ENCODE data around the gene PANK4.

The PANK4 gene

GRCh38 chr1:2567083-2567679, 40.8 kb upstream of the PANK4 start:
- no peak overlapping the region for H3K9ac ChIP-seq (ENCODE audit: insufficient read length)
- H3K36me3 ChIP-seq (ENCODE audit: insufficient read depth, low read length) = no peaks in the 10 kb centered on the region
- H3K9me3 ChIP-seq (ENCODE audit: low read depth, low read length) = no peaks in the 10 kb centered on the region
- no peak overlapping the region for H3K4me3 ChIP-seq
- no peak for TF ChIP-seq EZH2 (IDR thresholded peaks at IDR 0.05)
- TF ChIP-seq FOXP2 (optimal IDR thresholded peaks at IDR 0.05; ENCODE audit: control extremely low read depth, extremely low read length, insufficient read depth) = no peak
- no peak for TF ChIP-seq POLR2AphosphoS5 (IDR thresholded peaks at IDR 0.05; ENCODE audit: borderline replicate concordance, low read depth, low read length)
- no peak overlapping the region for H3K27ac ChIP-seq
- DNase-seq (ENCODE audit: low read depth, low spot score) = no peak

GRCh38 chr1:2566101-2567045, 40.0 kb upstream of the PANK4 start:
- Histone ChIP-seq H3K9me3 (ENCODE audit: low read depth, low read length) (no peaks in the 10 kb centered on the region), H3K9ac (ENCODE audit: insufficient read length) (no peak overlapping the region), H3K4me3 (no peak overlapping the region), H3K27ac (no peak overlapping the region), H3K36me3 (ENCODE audit: insufficient read depth, low read length) (no peaks in the 10 kb centered on the region)
- TF ChIP-seq FOXP2 (optimal IDR thresholded peaks at IDR 0.05; ENCODE audit: control extremely low read depth, extremely low read length, insufficient read depth) = no peak
- no peak for TF ChIP-seq EZH2 (IDR thresholded peaks at IDR 0.05)
- TF ChIP-seq POLR2AphosphoS5 (IDR thresholded peaks at IDR 0.05; ENCODE audit: borderline replicate concordance, low read depth, low read length) = no peak
- no peak for DNase-seq (ENCODE audit: low read depth, low spot score)

- Histone ChIP-seq H3K4me3 (no peak overlapping the region), H3K9ac (ENCODE audit: insufficient read length) (no peak overlapping the region), H3K36me3 (ENCODE audit: insufficient read depth, low read length) (no peaks in the 10 kb centered on the region), H3K9me3 (ENCODE audit: low read depth, low read length) (no peaks in the 10 kb centered on the region), H3K27ac (no peak overlapping the region)
- no peak for DNase-seq (ENCODE audit: low read depth, low spot score)
- TF ChIP-seq EZH2 (IDR thresholded peaks at IDR 0.05) (no peak), FOXP2 (optimal IDR thresholded peaks at IDR 0.05; ENCODE audit: control extremely low read depth, extremely low read length, insufficient read depth) (no peak), POLR2AphosphoS5 (IDR thresholded peaks at IDR 0.05; ENCODE audit: borderline replicate concordance, low read depth, low read length) (no peak)
These were observed 38.5 kb upstream of the PANK4 start for GRCh38 chr1:2564815-2565374.

GRCh38 chr1:2564006-2564814, 37.8 kb upstream of the PANK4 start:
- TF ChIP-seq FOXP2 (optimal IDR thresholded peaks at IDR 0.05; ENCODE audit: control extremely low read depth, extremely low read length, insufficient read depth) (no peak), POLR2AphosphoS5 (IDR thresholded peaks at IDR 0.05; ENCODE audit: borderline replicate concordance, low read depth, low read length) (no peak), EZH2 (IDR thresholded peaks at IDR 0.05) (no peak)
- H3K36me3 ChIP-seq (ENCODE audit: insufficient read depth, low read length) = no peaks in the 10 kb centered on the region
- H3K9ac ChIP-seq (ENCODE audit: insufficient read length) = no peak overlapping the region
- H3K9me3 ChIP-seq (ENCODE audit: low read depth, low read length) = no peaks in the 10 kb centered on the region
- no peak overlapping the region for H3K27ac ChIP-seq
- no peak for DNase-seq (ENCODE audit: low read depth, low spot score)
- no peak overlapping the region for H3K4me3 ChIP-seq

GRCh38 chr1:2563205-2563604, 36.8 kb upstream of the PANK4 start:
- Histone ChIP-seq H3K9me3 (ENCODE audit: low read depth, low read length) (no peaks in the 10 kb centered on the region), H3K4me3 (no peak overlapping the region), H3K36me3 (ENCODE audit: insufficient read depth, low read length) (no peaks in the 10 kb centered on the region), H3K27ac (no peak overlapping the region), H3K9ac (ENCODE audit: insufficient read length) (no peak overlapping the region)
- no peak for TF ChIP-seq EZH2 (IDR thresholded peaks at IDR 0.05)
- no peak for DNase-seq (ENCODE audit: low read depth, low spot score)

- DNase-seq (ENCODE audit: low read depth, low spot score) = no peak
- no peak for TF ChIP-seq EZH2 (IDR thresholded peaks at IDR 0.05)
- TF ChIP-seq POLR2AphosphoS5 (IDR thresholded peaks at IDR 0.05; ENCODE audit: borderline replicate concordance, low read depth, low read length) = no peak
- TF ChIP-seq FOXP2 (optimal IDR thresholded peaks at IDR 0.05; ENCODE audit: control extremely low read depth, extremely low read length, insufficient read depth) = no peak
- no peak overlapping the region for H3K4me3 ChIP-seq
- H3K9me3 ChIP-seq (ENCODE audit: low read depth, low read length) = no peaks in the 10 kb centered on the region
- no peaks in the 10 kb centered on the region for H3K36me3 ChIP-seq (ENCODE audit: insufficient read depth, low read length)
- no peak overlapping the region for H3K9ac ChIP-seq (ENCODE audit: insufficient read length)
- H3K27ac ChIP-seq = no peak overlapping the region
These were observed 35.8 kb upstream of the PANK4 start for GRCh38 chr1:2561898-2562895.

GRCh38 chr1:2561446-2561845, 35.0 kb upstream of the PANK4 start:
- H3K4me3 ChIP-seq = no peak overlapping the region

More at GRCh38 chr1:2561446-2561845, 35.0 kb upstream of the PANK4 start:
- no peak overlapping the region for H3K9ac ChIP-seq (ENCODE audit: insufficient read length)
- no peak for DNase-seq (ENCODE audit: low read depth, low spot score)
- H3K27ac ChIP-seq = no peak overlapping the region
- no peaks in the 10 kb centered on the region for H3K9me3 ChIP-seq (ENCODE audit: low read depth, low read length)
- no peak for TF ChIP-seq EZH2 (IDR thresholded peaks at IDR 0.05)
- no peak for TF ChIP-seq POLR2AphosphoS5 (IDR thresholded peaks at IDR 0.05; ENCODE audit: borderline replicate concordance, low read depth, low read length)
- TF ChIP-seq FOXP2 (optimal IDR thresholded peaks at IDR 0.05; ENCODE audit: control extremely low read depth, extremely low read length, insufficient read depth) = no peak
- no peaks in the 10 kb centered on the region for H3K36me3 ChIP-seq (ENCODE audit: insufficient read depth, low read length)
